Stimulated activated CD4-positive, alpha-beta T cell treated with anti-CD3 and anti-CD28 coated beads, Interleukin-4, amount 100 ng/mL, for 48 hours (primary cell): ENCODE measurements around the gene SIRT7.

Experiments used
- DNase-seq, 2 donors: peaks; one replicate each; pipeline ENCODE4 v3.0.0-alpha.2; 2020; ENCODE audit warnings: low read depth in 2 of 2

SIRT7 gene

GRCh38 chr17:81932333-81932983 is 14.5 kb upstream of the SIRT7 start:
- no peak for DNase-seq

- no peak for DNase-seq
These were observed 13.8 kb upstream of the SIRT7 start for GRCh38 chr17:81931557-81932332.

GRCh38 chr17:81931189-81931556 is 13.2 kb upstream of the SIRT7 start:
- no peak for DNase-seq

GRCh38 chr17:81930142-81931125 is 12.5 kb upstream of the SIRT7 start:
- no peak for DNase-seq

- no peak for DNase-seq
These were observed 11.5 kb upstream of the SIRT7 start for GRCh38 chr17:81929253-81930141.

- no peak for DNase-seq
These were observed 10.7 kb upstream of the SIRT7 start for GRCh38 chr17:81928544-81929252.

- peak; percentile 84 to 85 for DNase-seq
These were observed 9.9 kb upstream of the SIRT7 start, which contains the start of gene MAFG for GRCh38 chr17:81927653-81928543. MAFG (minus strand) TSS chr17:81927735; CDS start chr17:81923185, 4,550 bp downstream.

GRCh38 chr17:81927152-81927652 is 9.2 kb upstream of the SIRT7 start:
- DNase-seq, result no peak

GRCh38 chr17:81926451-81927151 is 8.6 kb upstream of the SIRT7 start:
- peak; percentile 53 to 63 for DNase-seq

- no peak for DNase-seq
These were observed 8.0 kb upstream of the SIRT7 start for GRCh38 chr17:81925860-81926450.

GRCh38 chr17:81924557-81925532 is 6.9 kb upstream of the SIRT7 start:
- DNase-seq, result no peak

GRCh38 chr17:81923302-81924260 is 5.6 kb upstream of the SIRT7 start:
- DNase-seq, result no peak

- no peak for DNase-seq
These were observed 4.8 kb upstream of the SIRT7 start for GRCh38 chr17:81922566-81923301.

GRCh38 chr17:81921996-81922565 is 4.1 kb upstream of the SIRT7 start:
- DNase-seq, result no peak

- DNase-seq, result no peak
These were observed 3.5 kb upstream of the SIRT7 start for GRCh38 chr17:81921537-81921862.
